ENCODE measurements around the gene C11orf65. TPM values are rescaled to one million over a fixed set of nuclear protein-coding genes. Genes with fewer than 3 reads are reported as not detected.
"Not testable (repeated sequence)": the region's sequence is repeated elsewhere in the genome, so short reads cannot be mapped to it uniquely, and the experiment has no call there.

The C11orf65 gene
- polyA plus RNA-seq, 3 donors: 0.33 to 0.64 (median 0.56) TPM

- no peak overlapping the region for H3K27ac ChIP-seq (ENCODE audit: low read depth, low read length)
- WGBS, 3 donors: 96 to 99% (median 97%) methylated on average over 3 of the region's 3 CpGs
These were observed 19.0 kb upstream of the C11orf65 start for GRCh38 chr11:108486331-108486730.

GRCh38 chr11:108483163-108483562 is 15.8 kb upstream of the C11orf65 start:
- H3K27ac ChIP-seq (ENCODE audit: low read depth, low read length): no peak overlapping the region

GRCh38 chr11:108474664-108475463 is 7.5 kb upstream of the C11orf65 start:
- WGBS, 3 donors: 46 to 93% (median 91%) methylated on average over 11 of the region's 11 CpGs
- no peak overlapping the region for H3K27ac ChIP-seq (ENCODE audit: low read depth, low read length)

- 91 to 100% (median 94%) methylated on average over 1 of the region's 1 CpG for WGBS, 3 donors
- no peak overlapping the region for H3K27ac ChIP-seq (ENCODE audit: low read depth, low read length)
These were observed 5.4 kb upstream of the C11orf65 start for GRCh38 chr11:108472681-108473080.

GRCh38 chr11:108468478-108468864 is 1.1 kb upstream of the C11orf65 start:
- 27 to 94% (median 83%) methylated on average over 1 of the region's 1 CpG for WGBS, 3 donors
- no peak overlapping the region for H3K27ac ChIP-seq (ENCODE audit: low read depth, low read length)

- no peak overlapping the region for H3K27ac ChIP-seq (ENCODE audit: low read depth, low read length)
- 45 to 55% (median 51%) methylated on average over 7 of the region's 7 CpGs for WGBS, 3 donors
These were observed 924 bp downstream of the C11orf65 start for GRCh38 chr11:108466405-108466804.

- no peak overlapping the region for H3K27ac ChIP-seq (ENCODE audit: low read depth, low read length)
- WGBS, 3 donors: 93 to 97% (median 95%) methylated on average over 2 of the region's 2 CpGs
These were observed 14.0 kb downstream of the C11orf65 start for GRCh38 chr11:108453207-108453835.

GRCh38 chr11:108441445-108441844 is 25.9 kb downstream of the C11orf65 start:
- not testable (repeated sequence) for H3K27ac ChIP-seq (ENCODE audit: low read depth, low read length)
- WGBS, 3 donors: 82 to 93% (median 89%) methylated on average over 4 of the region's 4 CpGs

- 92 to 98% (median 95%) methylated on average over 2 of the region's 2 CpGs for WGBS, 3 donors
- no peak overlapping the region for H3K27ac ChIP-seq (ENCODE audit: low read depth, low read length)
These were observed 30.7 kb downstream of the C11orf65 start for GRCh38 chr11:108436594-108436993.

- 69 to 79% (median 72%) methylated on average over 1 of the region's 1 CpG for WGBS, 3 donors
- no peak overlapping the region for H3K27ac ChIP-seq (ENCODE audit: low read depth, low read length)
These were observed 32.3 kb downstream of the C11orf65 start for GRCh38 chr11:108435066-108435465.

GRCh38 chr11:108432783-108433182 is 34.5 kb downstream of the C11orf65 start:
- no peak overlapping the region for H3K27ac ChIP-seq (ENCODE audit: low read depth, low read length)

- no peak overlapping the region for H3K27ac ChIP-seq (ENCODE audit: low read depth, low read length)
- WGBS, 3 donors: 71 to 85% (median 82%) methylated on average over 1 of the region's 1 CpG
These were observed 35.3 kb downstream of the C11orf65 start for GRCh38 chr11:108431997-108432396.

- whole genome bisulfite sequencing, 3 donors: 82 to 92% (median 90%) methylated on average over 1 of the region's 1 CpG
- H3K27ac ChIP-seq (ENCODE audit: low read depth, low read length): no peak overlapping the region
These were observed 36.0 kb downstream of the C11orf65 start for GRCh38 chr11:108431370-108431769.

- 77 to 81% (median 78%) methylated on average over 2 of the region's 2 CpGs for WGBS, 3 donors
These were observed 49.8 kb downstream of the C11orf65 start for GRCh38 chr11:108417551-108417950.

GRCh38 chr11:108414958-108415357 is 52.4 kb downstream of the C11orf65 start:
- no peak overlapping the region for H3K27ac ChIP-seq (ENCODE audit: low read depth, low read length)

More at GRCh38 chr11:108417551-108417950, 49.8 kb downstream of the C11orf65 start:
- not testable (repeated sequence) for H3K27ac ChIP-seq (ENCODE audit: low read depth, low read length)

- H3K27ac ChIP-seq (ENCODE audit: low read depth, low read length): no peak overlapping the region
- WGBS, 3 donors: 64 to 87% (median 72%) methylated on average over 1 of the region's 1 CpG
These were observed 61.6 kb downstream of the C11orf65 start for GRCh38 chr11:108405706-108406105.

- WGBS, 3 donors: 41 to 80% (median 66%) methylated on average over 1 of the region's 1 CpG
- H3K27ac ChIP-seq (ENCODE audit: low read depth, low read length): no peak overlapping the region
These were observed 64.3 kb downstream of the C11orf65 start for GRCh38 chr11:108403052-108403451.

GRCh38 chr11:108402241-108402640 is 65.1 kb downstream of the C11orf65 start:
- 96 to 100% (median 97%) methylated on average over 1 of the region's 1 CpG for WGBS, 3 donors
- no peak overlapping the region for H3K27ac ChIP-seq (ENCODE audit: low read depth, low read length)

GRCh38 chr11:108398439-108398838 is 68.9 kb downstream of the C11orf65 start:
- 68 to 88% (median 85%) methylated on average over 6 of the region's 6 CpGs for WGBS, 3 donors
- H3K27ac ChIP-seq (ENCODE audit: low read depth, low read length): no peak overlapping the region

- 94 to 95% (median 94%) methylated on average over 6 of the region's 6 CpGs for WGBS, 3 donors
- not testable (repeated sequence) for H3K27ac ChIP-seq (ENCODE audit: low read depth, low read length)
These were observed 70.7 kb downstream of the C11orf65 start for GRCh38 chr11:108396672-108397071.

All from adipose tissue (tissue), 3 donors.